ENCODE measurements around the gene ARPC5L. TPM values are rescaled to one million over a fixed set of nuclear protein-coding genes. Genes with fewer than 3 reads are reported as not detected.
"Not testable (repeated sequence)": the region's sequence is repeated elsewhere in the genome, so short reads cannot be mapped to it uniquely, and the experiment has no call there.

The ARPC5L gene
- total RNA-seq, 1 donor from 2014 or later = 28.5 TPM

DNA sequence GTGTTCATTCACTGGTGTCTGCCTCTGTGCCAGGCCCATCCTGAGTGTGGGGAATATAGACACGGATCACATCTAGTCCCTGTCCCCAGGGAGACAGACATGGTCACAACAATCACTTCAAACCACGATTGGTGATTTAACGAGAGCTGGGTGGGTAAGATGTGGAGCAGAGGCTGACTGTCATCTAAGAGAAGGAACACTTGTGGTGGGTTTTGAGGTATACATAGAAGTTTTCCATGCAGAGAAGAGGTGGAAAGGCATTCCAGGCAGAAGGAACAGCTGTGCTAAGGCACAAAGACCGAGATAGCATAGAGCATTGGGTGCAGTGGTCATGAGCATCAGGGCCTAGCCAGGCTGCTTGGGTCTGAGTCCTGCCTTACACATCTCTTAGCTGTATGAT lies 31.3 kb upstream of the ARPC5L start:
- Mint-ChIP-seq H3K27ac (no peak overlapping the region), H3K27me3 (ENCODE audit: low read depth) (no peaks in the 10 kb centered on the region), H3K4me1 (peaks cover 23% of the 10 kb centered on the region), H3K36me3 (peaks cover 3% of the 10 kb centered on the region), H3K4me3 (no peak overlapping the region), H3K9me3 (peaks cover 6% of the 10 kb centered on the region)
- no peak for DNase-seq (ENCODE audit: low spot score in 2 of 2, unreplicated experiment in 2 of 2)
- TF ChIP-seq, protein P1, sequence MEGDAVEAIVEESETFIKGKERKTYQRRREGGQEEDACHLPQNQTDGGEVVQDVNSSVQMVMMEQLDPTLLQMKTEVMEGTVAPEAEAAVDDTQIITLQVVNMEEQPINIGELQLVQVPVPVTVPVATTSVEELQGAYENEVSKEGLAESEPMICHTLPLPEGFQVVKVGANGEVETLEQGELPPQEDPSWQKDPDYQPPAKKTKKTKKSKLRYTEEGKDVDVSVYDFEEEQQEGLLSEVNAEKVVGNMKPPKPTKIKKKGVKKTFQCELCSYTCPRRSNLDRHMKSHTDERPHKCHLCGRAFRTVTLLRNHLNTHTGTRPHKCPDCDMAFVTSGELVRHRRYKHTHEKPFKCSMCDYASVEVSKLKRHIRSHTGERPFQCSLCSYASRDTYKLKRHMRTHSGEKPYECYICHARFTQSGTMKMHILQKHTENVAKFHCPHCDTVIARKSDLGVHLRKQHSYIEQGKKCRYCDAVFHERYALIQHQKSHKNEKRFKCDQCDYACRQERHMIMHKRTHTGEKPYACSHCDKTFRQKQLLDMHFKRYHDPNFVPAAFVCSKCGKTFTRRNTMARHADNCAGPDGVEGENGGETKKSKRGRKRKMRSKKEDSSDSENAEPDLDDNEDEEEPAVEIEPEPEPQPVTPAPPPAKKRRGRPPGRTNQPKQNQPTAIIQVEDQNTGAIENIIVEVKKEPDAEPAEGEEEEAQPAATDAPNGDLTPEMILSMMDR (IDR thresholded peaks at IDR 0.05; ENCODE audit: unreplicated experiment) = no peak

DNA sequence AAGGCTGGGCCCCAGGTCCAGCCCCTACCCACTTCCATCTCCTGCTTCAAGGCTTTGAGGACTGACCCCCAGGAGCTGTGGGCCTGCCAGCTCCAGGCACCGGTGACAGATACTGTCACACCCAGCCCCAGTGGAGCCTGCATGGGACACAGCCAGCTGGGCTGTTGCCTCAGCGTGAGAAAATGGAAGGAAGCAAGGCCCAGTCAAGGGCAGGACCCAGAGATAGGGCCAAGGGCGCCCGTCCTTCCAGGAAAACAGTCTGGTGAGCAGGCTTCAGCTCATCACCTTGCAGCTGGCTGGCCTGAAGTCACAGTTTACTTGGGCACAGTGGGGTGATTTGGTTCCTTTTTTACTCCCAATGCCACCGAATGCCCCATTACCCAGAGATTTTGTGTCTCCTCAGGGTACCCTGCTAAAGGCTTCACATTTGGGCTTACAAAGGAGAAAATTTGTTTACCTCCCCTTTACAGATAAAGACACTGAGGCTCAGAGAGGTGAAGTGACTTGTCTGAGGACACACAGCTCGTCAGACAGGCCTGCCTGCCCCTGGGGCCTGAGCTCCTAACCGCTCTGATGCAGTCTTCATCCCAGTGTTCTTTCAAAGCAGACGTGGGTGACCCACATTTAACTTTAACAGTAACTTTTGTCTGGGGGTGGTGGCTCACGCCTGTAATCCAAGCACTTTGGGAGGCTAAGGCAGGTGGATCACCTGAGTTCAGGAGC lies 30.1 kb upstream of the ARPC5L start:
- Mint-ChIP-seq H3K36me3 (no peaks in the 10 kb centered on the region), H3K4me1 (peaks cover 28% of the 10 kb centered on the region), H3K4me3 (no peak overlapping the region), H3K9me3 (no peaks in the 10 kb centered on the region), H3K27me3 (ENCODE audit: low read depth) (no peaks in the 10 kb centered on the region), H3K27ac (no peak overlapping the region)
- DNase-seq (ENCODE audit: low spot score in 2 of 2, unreplicated experiment in 2 of 2) = no peak
- TF ChIP-seq, protein P1 (IDR thresholded peaks at IDR 0.05; ENCODE audit: unreplicated experiment) = no peak

DNA sequence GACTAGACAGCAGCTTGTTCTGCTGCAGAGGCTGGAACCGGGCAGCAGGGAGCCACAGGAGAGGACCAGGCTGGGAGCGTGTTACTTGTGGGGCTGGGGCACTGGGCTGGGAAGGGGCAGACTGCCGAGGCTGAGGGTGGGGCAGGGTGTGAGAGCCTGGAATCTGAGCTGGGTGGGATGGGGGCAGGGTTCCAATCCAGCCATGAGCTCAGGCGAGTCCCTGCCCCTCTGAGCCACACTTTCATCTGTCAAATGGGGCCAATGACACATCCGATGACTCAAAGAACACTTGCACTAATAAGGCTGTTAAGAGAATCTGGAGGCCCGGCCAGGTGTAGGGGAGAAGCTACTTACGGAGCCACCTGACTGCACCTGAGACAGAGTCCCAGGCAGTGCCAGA lies 27.3 kb upstream of the ARPC5L start:
- Mint-ChIP-seq H3K27ac (peak overlapping the region; percentile 93), H3K4me3 (no peak overlapping the region), H3K4me1 (peaks cover 28% of the 10 kb centered on the region), H3K36me3 (no peaks in the 10 kb centered on the region), H3K27me3 (ENCODE audit: low read depth) (no peaks in the 10 kb centered on the region), H3K9me3 (no peaks in the 10 kb centered on the region)
- TF ChIP-seq, protein P1 (IDR thresholded peaks at IDR 0.05; ENCODE audit: unreplicated experiment) = no peak
- no peak for DNase-seq (ENCODE audit: low spot score in 2 of 2, unreplicated experiment in 2 of 2)

DNA sequence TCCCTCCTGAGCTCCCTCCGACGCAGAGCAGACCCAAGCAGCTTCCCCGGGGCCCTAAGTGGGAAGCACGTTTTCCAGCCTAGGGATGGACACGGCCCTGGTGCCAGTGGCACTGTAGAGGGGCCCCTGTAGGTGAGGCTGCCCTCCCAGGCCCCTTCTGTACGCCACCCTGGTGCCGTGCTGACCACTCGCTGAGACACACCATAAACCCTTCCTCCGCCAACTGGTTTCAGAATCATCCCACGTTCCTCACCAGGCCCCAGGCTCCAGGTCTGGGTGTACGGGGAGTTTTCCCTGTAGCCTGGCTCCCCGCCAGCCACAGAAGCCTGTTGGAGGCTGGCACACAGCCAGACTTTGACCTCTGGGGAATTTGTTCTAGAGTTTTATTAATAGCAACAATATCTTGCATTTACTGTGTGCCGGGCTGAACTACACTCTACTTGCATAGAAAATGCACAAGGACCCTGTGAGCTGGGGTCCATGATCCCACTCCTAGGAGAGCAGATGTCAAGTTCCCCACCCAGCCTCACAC lies 26.8 kb upstream of the ARPC5L start:
- H3K27me3 Mint-ChIP-seq (ENCODE audit: low read depth) = no peaks in the 10 kb centered on the region
- H3K27ac Mint-ChIP-seq = peak overlapping the region; percentile 93
- TF ChIP-seq, protein P1 (IDR thresholded peaks at IDR 0.05; ENCODE audit: unreplicated experiment) = no peak
- DNase-seq (ENCODE audit: low spot score in 2 of 2, unreplicated experiment in 2 of 2) = peak; percentile 89 to 95
- no peaks in the 10 kb centered on the region for H3K9me3 Mint-ChIP-seq
- H3K36me3 Mint-ChIP-seq = no peaks in the 10 kb centered on the region
- H3K4me3 Mint-ChIP-seq = peak overlapping the region; percentile 17
- H3K4me1 Mint-ChIP-seq = peaks cover 27% of the 10 kb centered on the region

DNA sequence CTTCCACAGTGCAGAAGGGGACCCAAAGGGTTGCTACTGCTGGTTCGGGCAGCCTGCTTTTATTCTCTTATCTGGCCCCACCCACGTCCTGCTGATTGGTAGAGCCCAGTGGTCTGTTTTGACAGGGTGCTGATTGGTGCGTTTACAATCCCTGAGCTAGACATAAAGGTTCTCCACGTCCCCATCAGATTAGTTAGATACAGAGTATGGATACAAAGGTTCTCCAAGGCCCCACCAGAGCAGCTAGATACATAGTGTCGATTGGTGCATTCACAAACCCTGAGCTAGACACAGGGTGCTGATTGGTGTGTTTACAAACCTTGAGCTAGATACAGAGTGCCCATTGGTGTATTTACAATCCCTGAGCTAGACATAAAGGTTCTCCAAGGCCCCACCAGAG lies 23.8 kb upstream of the ARPC5L start:
- not testable (repeated sequence) for H3K27ac Mint-ChIP-seq; DNase-seq (ENCODE audit: low spot score in 2 of 2, unreplicated experiment in 2 of 2); H3K9me3 Mint-ChIP-seq; H3K4me3 Mint-ChIP-seq; H3K36me3 Mint-ChIP-seq; H3K27me3 Mint-ChIP-seq (ENCODE audit: low read depth)
- H3K4me1 Mint-ChIP-seq = peaks cover 35% of the 10 kb centered on the region

DNA sequence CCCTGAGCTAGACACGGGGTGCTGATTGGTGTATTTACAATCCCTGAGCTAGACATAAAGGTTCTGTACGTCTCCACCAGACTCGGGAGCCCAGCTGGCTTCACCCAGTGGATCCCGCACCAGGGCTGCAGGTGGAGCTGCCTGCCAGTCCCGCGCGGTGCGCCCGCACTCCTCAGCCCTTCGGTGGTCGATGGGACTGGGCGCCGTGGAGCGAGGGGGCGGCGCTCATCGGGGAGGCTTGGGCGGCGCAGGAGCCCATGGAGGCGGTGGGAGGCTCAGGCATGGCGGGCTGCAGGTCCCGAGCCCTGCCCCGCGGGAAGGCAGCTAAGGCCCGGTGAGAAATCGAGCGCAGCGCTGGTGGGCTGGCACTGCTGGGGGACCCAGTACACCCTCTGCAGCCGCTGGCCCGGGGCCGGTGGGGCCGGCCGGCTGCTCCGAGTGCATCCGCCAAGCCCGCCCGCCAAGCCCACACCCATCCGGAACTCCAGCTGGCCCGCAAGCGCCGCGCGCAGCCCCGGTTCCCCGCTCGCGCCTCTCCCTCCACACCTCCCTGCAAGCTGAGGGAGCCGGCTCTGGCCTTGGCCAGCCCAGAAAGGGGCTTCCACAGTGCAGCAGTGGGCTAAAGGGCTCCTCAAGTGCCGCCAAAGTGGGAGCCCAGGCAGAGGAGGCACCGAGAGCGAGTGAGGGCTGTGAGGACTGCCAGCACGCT lies 23.2 kb upstream of the ARPC5L start:
- H3K4me3 Mint-ChIP-seq; H3K36me3 Mint-ChIP-seq; H3K27me3 Mint-ChIP-seq (ENCODE audit: low read depth); H3K27ac Mint-ChIP-seq; DNase-seq (ENCODE audit: low spot score in 2 of 2, unreplicated experiment in 2 of 2); H3K9me3 Mint-ChIP-seq: not testable (repeated sequence)
- H3K4me1 Mint-ChIP-seq = peaks cover 37% of the 10 kb centered on the region

Measured in mesothelial cell of epicardium (in vitro differentiated cells).